Cardiac muscle cell (in vitro differentiated cells and primary cell): ENCODE data around the gene TJP2. TPM values are rescaled to one million over a fixed set of nuclear protein-coding genes. Genes with fewer than 3 reads are reported as not detected.
A peak's percentile ranks its signal among the peaks of the same experiment; 100 is the strongest.

Experiments
- DNase-seq, 2 donors: peaks; one replicate each; pipeline versions ENCODE4 v3.0.0 to v3.0.0-alpha.2; 2010 to 2017; ENCODE audit warnings: low read depth in 1 of 2, low spot score in 1 of 2
- H3K27ac ChIP-seq: fragments of 200-600 bp; sonication (generic); 2 replicates; pipeline ENCODE4 v1.5.1; 2016
- H3K27me3 ChIP-seq: fragments of 200-600 bp; sonication (generic); 2 replicates; pipeline ENCODE4 v1.6.0; 2016; ENCODE audit warnings: control low read depth
- H3K36me3 ChIP-seq: fragments of 200-600 bp; sonication (generic); 2 replicates; pipeline ENCODE4 v1.5.1; 2016; ENCODE audit warnings: control low read depth
- H3K4me1 ChIP-seq: fragments of 200-600 bp; sonication (generic); 2 replicates; pipeline ENCODE4 v1.8.1; 2017; ENCODE audit warnings: low read depth, mild to moderate bottlenecking, mixed run types
- H3K4me3 ChIP-seq: fragments of 200-600 bp; sonication (generic); 2 replicates; pipeline ENCODE4 v1.5.1; 2016; ENCODE audit warnings: mild to moderate bottlenecking
- H3K9me3 ChIP-seq: fragments of 200-600 bp; sonication (generic); 2 replicates; pipeline ENCODE4 v1.5.1; 2017; ENCODE audit warnings: low read depth, mild to moderate bottlenecking, control low read depth
- CTCF ChIP-seq: IDR thresholded peaks from 2 replicates; pipeline ENCODE4 v1.5.1; 2012; ENCODE audit warnings: low read depth, mild to moderate bottlenecking, low read length
- polyA plus RNA-seq: library from polyadenylated mRNA; unstranded; fragments of >200 nt; fragmentation: Nextera tagmentation; extraction: Ambion mirVana; gene quantifications from 2 replicates; pipeline ENCODE4 v1.2.1, GENCODE V29; 2016
- total RNA-seq: library from RNA; depleted of rRNA; stranded (reverse); fragments of >200 nt; gene quantifications from 2 replicates; pipeline ENCODE4 v1.2.3, GENCODE V29; 2016

Gene TJP2
- total and polyA plus RNA-seq, 2 experiments from 2014 or later = 69.3 to 102 TPM

DNA sequence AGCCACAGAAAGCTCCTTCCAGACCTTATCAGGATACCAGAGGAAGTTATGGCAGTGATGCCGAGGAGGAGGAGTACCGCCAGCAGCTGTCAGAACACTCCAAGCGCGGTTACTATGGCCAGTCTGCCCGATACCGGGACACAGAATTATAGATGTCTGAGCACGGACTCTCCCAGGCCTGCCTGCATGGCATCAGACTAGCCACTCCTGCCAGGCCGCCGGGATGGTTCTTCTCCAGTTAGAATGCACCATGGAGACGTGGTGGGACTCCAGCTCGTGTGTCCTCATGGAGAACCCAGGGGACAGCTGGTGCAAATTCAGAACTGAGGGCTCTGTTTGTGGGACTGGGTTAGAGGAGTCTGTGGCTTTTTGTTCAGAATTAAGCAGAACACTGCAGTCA is 80.1 kb downstream of the TJP2 start:
- no peak for TF ChIP-seq CTCF
- no peaks in the 10 kb centered on the region for H3K4me1 ChIP-seq
- peaks cover 51% of the 10 kb centered on the region for H3K36me3 ChIP-seq
- no peak overlapping the region for H3K4me3 ChIP-seq
- no peaks in the 10 kb centered on the region for H3K9me3 ChIP-seq
- H3K27ac ChIP-seq = no peak overlapping the region
- H3K27me3 ChIP-seq = no peaks in the 10 kb centered on the region
- DNase-seq = no peak

GRCh38 chr9:69255591-69255990 is 81.5 kb downstream of the TJP2 start:
- Histone ChIP-seq H3K27ac (peak overlapping the region; percentile 55), H3K4me1 (no peaks in the 10 kb centered on the region), H3K27me3 (no peaks in the 10 kb centered on the region), H3K9me3 (no peaks in the 10 kb centered on the region), H3K4me3 (no peak overlapping the region), H3K36me3 (peaks cover 40% of the 10 kb centered on the region)
- TF ChIP-seq CTCF = no peak
- DNase-seq = no peak

DNA sequence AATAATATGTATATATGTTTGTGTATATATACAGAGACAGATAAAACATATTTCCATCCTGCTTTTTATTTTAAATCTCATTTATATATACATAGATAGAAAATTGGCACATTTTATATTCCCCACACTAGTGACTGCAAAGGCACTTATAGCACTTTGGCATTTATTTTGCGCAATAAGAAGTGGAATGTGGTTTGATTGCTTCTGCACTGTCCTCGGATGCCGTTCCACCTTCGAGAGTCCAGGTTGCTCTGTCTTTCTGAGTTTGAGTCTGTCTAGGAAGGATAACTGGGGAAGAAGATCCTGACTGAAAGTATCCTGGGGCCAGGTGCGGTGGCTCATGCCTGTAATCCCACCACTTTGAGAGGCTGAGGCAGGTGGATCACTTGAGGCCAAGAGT is 84.5 kb downstream of the TJP2 start:
- peaks cover 16% of the 10 kb centered on the region for H3K36me3 ChIP-seq
- DNase-seq = no peak
- no peaks in the 10 kb centered on the region for H3K9me3 ChIP-seq
- H3K27ac ChIP-seq = no peak overlapping the region
- H3K4me3 ChIP-seq = no peak overlapping the region
- H3K27me3 ChIP-seq = no peaks in the 10 kb centered on the region
- H3K4me1 ChIP-seq = no peaks in the 10 kb centered on the region
- no peak for TF ChIP-seq CTCF

- DNase-seq = no peak
- TF ChIP-seq CTCF = no peak
- H3K27me3 ChIP-seq = no peaks in the 10 kb centered on the region
- H3K36me3 ChIP-seq = peaks cover 2% of the 10 kb centered on the region
- H3K27ac ChIP-seq = no peak overlapping the region
- H3K9me3 ChIP-seq = no peaks in the 10 kb centered on the region
- H3K4me3 ChIP-seq = no peak overlapping the region
- peaks cover 4% of the 10 kb centered on the region for H3K4me1 ChIP-seq
Measured at GRCh38 chr9:69260161-69260560, 86.1 kb downstream of the TJP2 start.

GRCh38 chr9:69261636-69262035 is 87.6 kb downstream of the TJP2 start:
- H3K4me3 ChIP-seq = no peak overlapping the region
- H3K4me1 ChIP-seq = peaks cover 15% of the 10 kb centered on the region
- no peaks in the 10 kb centered on the region for H3K9me3 ChIP-seq
- peaks cover 2% of the 10 kb centered on the region for H3K36me3 ChIP-seq
- no peak for TF ChIP-seq CTCF
- no peaks in the 10 kb centered on the region for H3K27me3 ChIP-seq
- H3K27ac ChIP-seq = no peak overlapping the region
- DNase-seq = no peak

- no peaks in the 10 kb centered on the region for H3K27me3 ChIP-seq
- no peaks in the 10 kb centered on the region for H3K36me3 ChIP-seq
- peak overlapping the region; percentile 18 for H3K27ac ChIP-seq
- H3K4me1 ChIP-seq = peaks cover 15% of the 10 kb centered on the region
- no peaks in the 10 kb centered on the region for H3K9me3 ChIP-seq
- peak in 1 of 2 donors; percentile 11 for DNase-seq
- no peak for TF ChIP-seq CTCF
- no peak overlapping the region for H3K4me3 ChIP-seq
Measured at GRCh38 chr9:69264526-69264925, 90.4 kb downstream of the TJP2 start.
